Measurements from ENCODE around the gene AP4B1. TPM values are rescaled to one million over a fixed set of nuclear protein-coding genes. Genes with fewer than 3 reads are reported as not detected.

AP4B1 gene
- total RNA-seq, 6 experiments from 2014 or later: 6.0 to 9.0 (median 7.0) TPM

DNA sequence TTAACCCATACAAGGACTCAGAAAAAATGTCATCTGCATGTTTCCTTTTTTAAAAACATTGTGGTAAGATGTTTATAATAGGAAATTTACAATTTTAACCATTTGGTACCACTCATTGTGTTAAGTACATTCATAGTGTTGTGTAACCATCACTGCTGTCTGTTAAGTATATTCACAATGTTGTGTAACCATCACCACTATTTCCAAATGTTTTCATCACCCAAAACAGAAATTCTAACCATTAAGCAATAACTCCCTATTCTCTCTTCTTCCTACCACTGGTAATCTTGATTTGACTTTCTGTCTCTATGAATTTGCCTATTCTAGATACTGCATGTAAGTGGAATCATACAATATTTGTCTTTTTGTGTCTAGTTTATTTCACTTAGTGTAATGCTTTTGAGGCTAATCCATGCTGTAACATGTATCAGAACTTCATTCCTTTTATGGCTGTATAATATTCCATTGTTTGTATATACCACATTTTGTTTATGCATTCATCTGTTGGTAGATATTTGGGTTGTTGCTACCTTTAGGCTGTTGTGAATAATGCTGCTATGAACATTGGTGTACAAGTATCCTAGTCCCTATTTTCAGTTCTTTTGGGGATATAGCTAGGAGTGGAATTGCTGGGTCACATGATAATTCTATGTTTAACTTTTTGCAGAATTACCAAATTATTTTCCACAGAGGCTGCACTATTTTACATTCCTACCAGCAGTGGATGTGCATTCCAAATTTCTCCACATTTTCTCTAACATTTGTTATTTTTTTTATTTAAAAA lies 38.6 kb upstream of the AP4B1 start:
- H3K27ac ChIP-seq: no peak overlapping the region
- DNase-seq (no peak), ATAC-seq (peak in 3 of 4 donors; percentile 19 to 61 (median 47))
- no peaks in the 10 kb centered on the region for H3K27me3 ChIP-seq
- no peak overlapping the region for H3K4me3 ChIP-seq
- H3K36me3 ChIP-seq: peaks cover 0 to 5% (median 0%) of the 10 kb centered on the region in 4 donors
- intact Hi-C loops (cut with DNase I): no loop called here
- H3K4me1 ChIP-seq: peaks cover 0 to 38% (median 20%) of the 10 kb centered on the region in 4 donors
- no peaks in the 10 kb centered on the region for H3K9me3 ChIP-seq
- TF ChIP-seq POLR2A (IDR thresholded peaks at IDR 0.05): no peak
- TF ChIP-seq, protein P1, sequence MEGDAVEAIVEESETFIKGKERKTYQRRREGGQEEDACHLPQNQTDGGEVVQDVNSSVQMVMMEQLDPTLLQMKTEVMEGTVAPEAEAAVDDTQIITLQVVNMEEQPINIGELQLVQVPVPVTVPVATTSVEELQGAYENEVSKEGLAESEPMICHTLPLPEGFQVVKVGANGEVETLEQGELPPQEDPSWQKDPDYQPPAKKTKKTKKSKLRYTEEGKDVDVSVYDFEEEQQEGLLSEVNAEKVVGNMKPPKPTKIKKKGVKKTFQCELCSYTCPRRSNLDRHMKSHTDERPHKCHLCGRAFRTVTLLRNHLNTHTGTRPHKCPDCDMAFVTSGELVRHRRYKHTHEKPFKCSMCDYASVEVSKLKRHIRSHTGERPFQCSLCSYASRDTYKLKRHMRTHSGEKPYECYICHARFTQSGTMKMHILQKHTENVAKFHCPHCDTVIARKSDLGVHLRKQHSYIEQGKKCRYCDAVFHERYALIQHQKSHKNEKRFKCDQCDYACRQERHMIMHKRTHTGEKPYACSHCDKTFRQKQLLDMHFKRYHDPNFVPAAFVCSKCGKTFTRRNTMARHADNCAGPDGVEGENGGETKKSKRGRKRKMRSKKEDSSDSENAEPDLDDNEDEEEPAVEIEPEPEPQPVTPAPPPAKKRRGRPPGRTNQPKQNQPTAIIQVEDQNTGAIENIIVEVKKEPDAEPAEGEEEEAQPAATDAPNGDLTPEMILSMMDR (IDR thresholded peaks at IDR 0.05): no peak

DNA sequence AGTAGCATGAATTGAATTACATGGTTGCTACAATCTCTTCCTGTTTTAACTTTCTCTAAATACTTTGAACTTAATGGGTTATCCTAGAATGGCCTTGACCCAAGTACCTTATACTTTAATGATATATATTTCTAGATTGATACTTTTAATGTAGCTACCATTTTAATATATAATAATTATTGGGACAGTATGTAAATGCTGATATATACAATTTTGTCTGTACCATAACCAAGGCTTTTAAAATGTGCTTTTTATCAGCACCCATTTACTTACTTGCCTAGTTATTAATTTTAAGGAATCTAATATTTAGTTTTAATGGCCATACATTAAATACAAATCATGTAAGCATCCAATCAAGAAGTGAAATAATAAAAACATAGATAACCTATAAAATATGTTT lies 37.9 kb upstream of the AP4B1 start:
- intact Hi-C loops (cut with DNase I): no loop called here
- no peak overlapping the region for H3K27ac ChIP-seq
- no peak for ATAC-seq
- no peak overlapping the region for H3K4me3 ChIP-seq
- no peak for DNase-seq
- peaks cover 0 to 32% (median 16%) of the 10 kb centered on the region in 4 donors for H3K4me1 ChIP-seq
- no peaks in the 10 kb centered on the region for H3K27me3 ChIP-seq
- no peaks in the 10 kb centered on the region for H3K9me3 ChIP-seq
- peaks cover 0 to 5% (median 0%) of the 10 kb centered on the region in 4 donors for H3K36me3 ChIP-seq
- TF ChIP-seq, protein P1 (IDR thresholded peaks at IDR 0.05): no peak
- TF ChIP-seq POLR2A (IDR thresholded peaks at IDR 0.05): no peak

DNA sequence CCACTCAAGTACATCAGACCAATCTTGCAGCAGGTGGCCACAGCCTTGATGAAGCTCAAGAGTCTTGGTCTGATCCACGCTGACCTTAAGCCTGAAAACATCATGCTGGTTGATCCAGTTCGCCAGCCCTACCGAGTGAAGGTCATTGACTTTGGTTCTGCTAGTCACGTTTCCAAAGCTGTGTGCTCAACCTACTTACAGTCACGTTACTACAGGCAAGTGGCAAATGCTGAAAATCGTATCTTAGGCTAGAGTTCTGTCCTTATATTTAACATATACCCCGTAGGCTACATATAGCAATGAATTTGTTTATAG lies 36.6 kb upstream of the AP4B1 start:
- intact Hi-C loops (cut with DNase I): no loop called here
- 44% methylated on average over 6 of the region's 7 CpGs for WGBS (ENCODE audit: insufficient coverage, low coverage, low lambda C conversion rate, missing lambda C conversion rate)
- TF ChIP-seq, protein P1 (IDR thresholded peaks at IDR 0.05): no peak
- no peak for TF ChIP-seq POLR2A (IDR thresholded peaks at IDR 0.05)
- H3K4me3 ChIP-seq: no peak overlapping the region
- H3K27ac ChIP-seq: peak overlapping the region in 1 of 3 donors; percentile 14
- DNase-seq: peak in 1 of 3 donors; percentile 61
- peak; percentile 54 to 89 (median 77) for ATAC-seq
- H3K4me1 ChIP-seq: peaks cover 0 to 18% (median 6%) of the 10 kb centered on the region in 4 donors
- H3K9me3 ChIP-seq: no peaks in the 10 kb centered on the region
- H3K27me3 ChIP-seq: no peaks in the 10 kb centered on the region
- peaks cover 0 to 5% (median 0%) of the 10 kb centered on the region in 4 donors for H3K36me3 ChIP-seq

DNA sequence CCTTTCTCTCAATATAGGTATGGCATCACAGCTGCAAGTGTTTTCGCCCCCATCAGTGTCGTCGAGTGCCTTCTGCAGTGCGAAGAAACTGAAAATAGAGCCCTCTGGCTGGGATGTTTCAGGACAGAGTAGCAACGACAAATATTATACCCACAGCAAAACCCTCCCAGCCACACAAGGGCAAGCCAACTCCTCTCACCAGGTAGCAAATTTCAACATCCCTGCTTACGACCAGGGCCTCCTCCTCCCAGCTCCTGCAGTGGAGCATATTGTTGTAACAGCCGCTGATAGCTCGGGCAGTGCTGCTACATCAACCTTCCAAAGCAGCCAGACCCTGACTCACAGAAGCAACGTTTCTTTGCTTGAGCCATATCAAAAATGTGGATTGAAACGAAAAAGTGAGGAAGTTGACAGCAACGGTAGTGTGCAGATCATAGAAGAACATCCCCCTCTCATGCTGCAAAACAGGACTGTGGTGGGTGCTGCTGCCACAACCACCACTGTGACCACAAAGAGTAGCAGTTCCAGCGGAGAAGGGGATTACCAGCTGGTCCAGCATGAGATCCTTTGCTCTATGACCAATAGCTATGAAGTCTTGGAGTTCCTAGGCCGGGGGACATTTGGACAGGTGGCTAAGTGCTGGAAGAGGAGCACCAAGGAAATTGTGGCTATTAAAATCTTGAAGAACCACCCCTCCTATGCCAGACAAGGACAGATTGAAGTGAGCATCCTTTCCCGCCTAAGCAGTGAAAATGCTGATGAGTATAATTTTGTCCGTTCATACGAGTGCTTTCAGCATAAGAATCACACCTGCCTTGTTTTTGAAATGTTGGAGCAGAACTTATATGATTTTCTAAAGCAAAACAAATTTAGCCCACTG lies 36.0 kb upstream of the AP4B1 start:
- Histone ChIP-seq H3K9me3 (no peaks in the 10 kb centered on the region), H3K4me1 (peaks cover 0 to 12% (median 5%) of the 10 kb centered on the region in 4 donors), H3K36me3 (peaks cover 0 to 5% (median 0%) of the 10 kb centered on the region in 4 donors), H3K27me3 (no peaks in the 10 kb centered on the region), H3K27ac (peak overlapping the region in 1 of 3 donors; percentile 14), H3K4me3 (no peak overlapping the region)
- WGBS (ENCODE audit: insufficient coverage, low coverage, low lambda C conversion rate, missing lambda C conversion rate): 65% methylated on average over 13 of the region's 16 CpGs
- ATAC-seq (peak in 1 of 4 donors; percentile 21), DNase-seq (peak in 1 of 3 donors; percentile 50)
- intact Hi-C loops (cut with DNase I): no loop called here
- TF ChIP-seq, protein P1 (IDR thresholded peaks at IDR 0.05): no peak
- TF ChIP-seq POLR2A (IDR thresholded peaks at IDR 0.05): no peak

Measured in right lobe of liver (tissue), 6 donors.